Colonic mucosa (tissue), 4 donors: ENCODE data around the gene MCTP1. TPM values are rescaled to one million over a fixed set of nuclear protein-coding genes. Genes with fewer than 3 reads are reported as not detected.

Experiments used
- DNase-seq: peaks from one replicate; pipeline ENCODE4 v3.0.0-alpha.2; 2020
- H3K27ac ChIP-seq: fragments of 200-600 bp; one replicate; pipeline ENCODE4 v1.8.0; 2021
- H3K27me3 ChIP-seq: fragments of 200-600 bp; one replicate; pipeline ENCODE4 v1.8.0; 2021
- H3K36me3 ChIP-seq: fragments of 200-600 bp; one replicate; pipeline ENCODE4 v1.8.0; 2021
- H3K4me1 ChIP-seq: fragments of 200-600 bp; one replicate; pipeline ENCODE4 v1.8.0; 2021; ENCODE audit warnings: mild to moderate bottlenecking
- H3K4me3 ChIP-seq: fragments of 200-600 bp; one replicate; pipeline ENCODE4 v1.8.0; 2021
- H3K9ac ChIP-seq, 2 donors: one replicate each; pipeline ENCODE4 v1.7.0; 2013; ENCODE audit warnings: control low read depth in 2 of 2, low read depth in 2 of 2, low read length in 2 of 2
- H3K9me3 ChIP-seq: fragments of 200-600 bp; one replicate; pipeline ENCODE4 v1.8.0; 2021
- intact Hi-C: fragments of 100-400 bp; cut with DNase I; formaldehyde crosslinking; loops from one replicate; pipeline ENCODE4 v1.14.1; 2022
- total RNA-seq, 2 donors: library from RNA; stranded (reverse); fragmentation: NEBNext Ultra II Directional in 1 of 2; extraction: Animal tissue kit (Norgen Biotek cat#: 25700) in 1 of 2; gene quantifications; one replicate each; pipeline ENCODE4 v1.2.1, GENCODE V29; 2021
- TF ChIP-seq, protein P1 (sequence below): fragments of 200-600 bp; IDR thresholded peaks from one replicate; pipeline ENCODE4 v1.8.0; 2022; ENCODE audit warnings: antibody characterized with exemption, mild to moderate bottlenecking
- donor health status: healthy.
- donor health status: DM: no; HTN: no; CAD: no.
- donor health status: DM: no; HTN: no; CAD: no.

MCTP1 gene
- total RNA-seq, 2 donors from 2014 or later: 2.8 to 10.3 TPM

DNA sequence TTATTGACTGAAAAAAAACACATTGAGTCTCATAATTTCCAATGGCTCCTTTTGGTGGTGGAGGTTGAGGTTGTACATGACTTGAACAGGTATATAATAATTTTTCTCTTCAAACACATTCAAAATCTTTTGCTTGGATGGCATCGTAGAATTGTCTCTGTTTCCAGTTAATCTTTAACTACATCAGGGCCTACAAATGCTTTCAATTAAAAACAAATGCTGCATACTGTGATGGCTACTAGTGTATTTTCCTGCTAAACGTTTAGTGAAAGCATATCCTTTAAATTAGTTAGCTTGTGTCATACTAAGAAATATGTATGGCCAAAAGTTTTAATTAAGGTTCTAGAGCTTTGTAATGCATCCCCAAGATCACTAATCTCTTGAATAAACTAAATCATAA lies 352.6 kb downstream of the MCTP1 start:
- intact Hi-C loops: no loop called here
- H3K36me3 ChIP-seq: no peaks in the 10 kb centered on the region
- H3K4me3 ChIP-seq: no peak overlapping the region
- no peak overlapping the region for H3K9ac ChIP-seq
- H3K4me1 ChIP-seq: no peaks in the 10 kb centered on the region
- DNase-seq: no peak
- TF ChIP-seq, protein P1, sequence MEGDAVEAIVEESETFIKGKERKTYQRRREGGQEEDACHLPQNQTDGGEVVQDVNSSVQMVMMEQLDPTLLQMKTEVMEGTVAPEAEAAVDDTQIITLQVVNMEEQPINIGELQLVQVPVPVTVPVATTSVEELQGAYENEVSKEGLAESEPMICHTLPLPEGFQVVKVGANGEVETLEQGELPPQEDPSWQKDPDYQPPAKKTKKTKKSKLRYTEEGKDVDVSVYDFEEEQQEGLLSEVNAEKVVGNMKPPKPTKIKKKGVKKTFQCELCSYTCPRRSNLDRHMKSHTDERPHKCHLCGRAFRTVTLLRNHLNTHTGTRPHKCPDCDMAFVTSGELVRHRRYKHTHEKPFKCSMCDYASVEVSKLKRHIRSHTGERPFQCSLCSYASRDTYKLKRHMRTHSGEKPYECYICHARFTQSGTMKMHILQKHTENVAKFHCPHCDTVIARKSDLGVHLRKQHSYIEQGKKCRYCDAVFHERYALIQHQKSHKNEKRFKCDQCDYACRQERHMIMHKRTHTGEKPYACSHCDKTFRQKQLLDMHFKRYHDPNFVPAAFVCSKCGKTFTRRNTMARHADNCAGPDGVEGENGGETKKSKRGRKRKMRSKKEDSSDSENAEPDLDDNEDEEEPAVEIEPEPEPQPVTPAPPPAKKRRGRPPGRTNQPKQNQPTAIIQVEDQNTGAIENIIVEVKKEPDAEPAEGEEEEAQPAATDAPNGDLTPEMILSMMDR: no peak
- no peaks in the 10 kb centered on the region for H3K27me3 ChIP-seq
- H3K9me3 ChIP-seq: no peaks in the 10 kb centered on the region
- no peak overlapping the region for H3K27ac ChIP-seq

DNA sequence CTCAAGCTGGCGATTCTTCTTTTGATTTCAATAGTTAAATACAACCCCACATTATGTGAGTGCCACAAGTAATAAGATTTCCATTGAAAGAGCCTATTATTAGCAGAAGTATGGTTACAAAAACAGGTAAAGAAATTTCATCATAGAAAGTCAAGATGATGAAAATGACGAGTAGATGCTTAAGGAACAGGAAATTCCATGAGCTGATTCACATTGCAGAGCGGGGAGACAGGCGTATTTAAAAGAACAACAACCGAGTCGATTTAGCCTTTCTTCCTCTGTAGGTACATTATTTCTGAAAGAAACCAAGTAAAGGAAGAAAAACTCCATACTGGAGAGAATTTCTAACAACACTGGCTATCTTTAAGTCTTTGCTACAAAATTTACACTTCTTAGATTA lies 356.0 kb downstream of the MCTP1 start:
- Histone ChIP-seq H3K4me1 (no peaks in the 10 kb centered on the region), H3K9me3 (no peaks in the 10 kb centered on the region), H3K9ac (no peak overlapping the region), H3K27me3 (no peaks in the 10 kb centered on the region), H3K27ac (no peak overlapping the region), H3K4me3 (no peak overlapping the region), H3K36me3 (no peaks in the 10 kb centered on the region)
- TF ChIP-seq, protein P1: no peak
- intact Hi-C loops: no loop called here
- DNase-seq: no peak

DNA sequence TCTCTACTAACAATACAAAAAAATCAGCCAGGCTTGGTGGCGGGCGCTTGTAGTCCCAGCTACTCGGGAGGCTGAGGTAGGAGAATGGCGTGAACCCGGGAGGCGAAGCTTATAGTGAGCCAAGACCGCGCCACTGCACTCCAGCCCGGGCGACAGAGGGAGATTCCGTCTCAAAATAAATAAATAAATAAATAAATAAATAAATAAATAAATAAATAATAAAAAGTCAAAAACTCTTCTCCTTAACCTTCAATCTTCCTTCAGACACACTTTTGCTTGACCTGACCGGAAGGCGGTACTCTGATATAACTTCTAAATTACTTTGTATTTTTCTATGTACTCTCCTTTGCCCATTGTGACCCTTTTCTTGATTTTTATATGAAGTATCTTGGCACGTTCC lies 364.3 kb downstream of the MCTP1 start:
- Histone ChIP-seq H3K27me3 (no peaks in the 10 kb centered on the region), H3K27ac (no peak overlapping the region), H3K9me3 (no peaks in the 10 kb centered on the region), H3K4me1 (no peaks in the 10 kb centered on the region), H3K36me3 (no peaks in the 10 kb centered on the region), H3K9ac (no peak overlapping the region), H3K4me3 (no peak overlapping the region)
- TF ChIP-seq, protein P1: no peak
- intact Hi-C loops: no loop called here
- DNase-seq: no peak

DNA sequence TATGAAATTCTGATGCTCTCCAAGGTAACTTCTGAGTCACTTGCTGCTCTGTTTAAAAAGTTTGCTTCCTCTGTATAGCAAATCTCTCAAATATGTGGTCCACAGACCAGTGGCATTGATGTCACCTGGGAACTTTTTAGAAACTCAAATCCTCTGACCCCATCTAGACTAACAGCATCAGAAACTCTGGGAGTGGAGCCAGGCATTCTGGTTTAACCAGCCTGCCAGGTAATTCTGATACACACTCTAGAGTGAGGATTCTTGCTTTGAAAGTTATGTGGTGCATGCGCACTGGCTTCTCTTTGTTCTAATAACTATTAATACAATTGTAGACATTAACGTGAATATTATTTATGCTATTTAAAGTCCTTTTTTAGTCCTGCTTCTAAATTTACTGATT lies 368.3 kb downstream of the MCTP1 start:
- intact Hi-C loops: no loop called here
- TF ChIP-seq, protein P1: no peak
- DNase-seq: no peak
- no peaks in the 10 kb centered on the region for H3K4me1 ChIP-seq
- no peak overlapping the region for H3K4me3 ChIP-seq
- no peaks in the 10 kb centered on the region for H3K27me3 ChIP-seq
- no peaks in the 10 kb centered on the region for H3K36me3 ChIP-seq
- H3K9me3 ChIP-seq: no peaks in the 10 kb centered on the region
- H3K9ac ChIP-seq: no peak overlapping the region
- H3K27ac ChIP-seq: no peak overlapping the region

DNA sequence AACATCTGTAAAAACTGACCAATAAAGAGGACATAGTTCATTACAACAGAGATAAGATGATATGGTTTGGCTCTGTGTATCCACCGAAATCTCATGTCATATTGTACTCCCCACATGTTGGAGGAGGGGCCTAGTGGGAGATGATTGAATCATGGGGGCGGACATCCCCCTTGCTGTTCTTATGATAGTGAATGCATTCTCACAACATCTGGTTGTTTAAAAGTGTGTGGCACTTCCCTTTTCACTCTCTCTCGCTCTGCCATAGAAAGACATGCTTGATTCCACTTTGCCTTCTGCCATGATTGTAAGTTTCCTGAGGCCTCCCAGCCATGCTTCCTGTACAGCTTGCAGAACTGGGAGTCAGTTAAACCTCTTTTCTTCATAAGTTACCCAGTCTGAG lies 373.6 kb downstream of the MCTP1 start:
- intact Hi-C loops: no loop called here
- H3K4me3 ChIP-seq: no peak overlapping the region
- no peaks in the 10 kb centered on the region for H3K9me3 ChIP-seq
- no peak for DNase-seq
- no peak overlapping the region for H3K27ac ChIP-seq
- TF ChIP-seq, protein P1: no peak
- H3K4me1 ChIP-seq: no peaks in the 10 kb centered on the region
- H3K9ac ChIP-seq: no peak overlapping the region
- no peaks in the 10 kb centered on the region for H3K36me3 ChIP-seq
- H3K27me3 ChIP-seq: no peaks in the 10 kb centered on the region

DNA sequence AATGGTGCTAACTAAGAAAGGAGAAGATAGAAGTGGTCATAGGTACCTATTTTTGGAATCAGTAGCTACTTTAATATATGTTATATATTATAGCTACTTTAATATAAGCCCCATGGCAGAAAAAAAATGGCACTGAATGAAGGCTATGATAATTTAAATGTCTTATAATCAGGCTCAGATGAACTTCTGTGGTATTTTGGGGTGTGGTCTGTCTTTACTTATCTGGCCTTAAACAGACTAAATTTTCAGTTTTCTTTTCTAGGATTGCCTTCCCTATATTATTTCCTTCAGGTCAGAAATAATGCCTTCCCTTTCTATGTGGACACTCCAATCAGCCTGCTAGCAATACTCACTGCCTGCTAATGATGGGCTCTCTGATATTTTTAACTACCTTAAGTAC lies 374.2 kb downstream of the MCTP1 start:
- TF ChIP-seq, protein P1: no peak
- DNase-seq: no peak
- intact Hi-C loops: no loop called here

More for the DNA sequence above, 374.2 kb downstream of the MCTP1 start:
- no peaks in the 10 kb centered on the region for H3K9me3 ChIP-seq
- H3K27me3 ChIP-seq: no peaks in the 10 kb centered on the region
- no peak overlapping the region for H3K27ac ChIP-seq
- H3K4me1 ChIP-seq: no peaks in the 10 kb centered on the region
- H3K36me3 ChIP-seq: no peaks in the 10 kb centered on the region
- no peak overlapping the region for H3K9ac ChIP-seq
- no peak overlapping the region for H3K4me3 ChIP-seq
